Lung (tissue), 12 donors: ENCODE results near the gene ZNF280A. TPM values are rescaled to one million over a fixed set of nuclear protein-coding genes. Genes with fewer than 3 reads are reported as not detected.
"Not testable (repeated sequence)": the region's sequence is repeated elsewhere in the genome, so short reads cannot be mapped to it uniquely, and the experiment has no call there.

Source experiments
- ATAC-seq: fragments of 200-7000 bp; cut with Tn5 transposase; one replicate; pipeline ENCODE4 v1.9.1; 2020; ENCODE audit warnings: moderate number of reproducible peaks; ENCODE audit not compliant: insufficient read depth, low FRiP score
- DNase-seq, 3 donors: peaks; one replicate each; pipeline ENCODE4 v3.0.0-alpha.2; 2013 to 2017
- H3K27ac ChIP-seq, 2 donors: one replicate each; pipeline ENCODE4 v1.5.1; 2013; ENCODE audit warnings: mild to moderate bottlenecking in 2 of 2, moderate library complexity in 2 of 2, control low read depth in 1 of 2, inconsistent platforms in 1 of 2, low read depth in 1 of 2, low read length in 1 of 2
- H3K27me3 ChIP-seq, 3 donors: one replicate each; pipeline ENCODE4 v1.5.1; 2013; ENCODE audit warnings: low read length in 2 of 3; ENCODE audit not compliant: control insufficient read depth in 3 of 3, insufficient read depth in 3 of 3
- H3K36me3 ChIP-seq, 4 donors: one replicate each; pipeline ENCODE4 v1.5.1; 2013; ENCODE audit warnings: low read length in 4 of 4, mild to moderate bottlenecking in 1 of 4, moderate library complexity in 1 of 4; ENCODE audit not compliant: control insufficient read depth in 4 of 4, insufficient read depth in 4 of 4
- H3K4me1 ChIP-seq, 5 donors: one replicate each; pipeline ENCODE4 v1.5.1; 2013; ENCODE audit warnings: low read length in 5 of 5, mild to moderate bottlenecking in 2 of 5, moderate library complexity in 1 of 5; ENCODE audit not compliant: control insufficient read depth in 5 of 5, insufficient read depth in 5 of 5
- H3K4me3 ChIP-seq: one replicate; pipeline ENCODE4 v1.5.1; 2013; ENCODE audit warnings: mild to moderate bottlenecking, control low read depth, moderate library complexity
- H3K9ac ChIP-seq, 2 donors: one replicate each; pipeline ENCODE4 v1.5.1; 2013; ENCODE audit warnings: low read length in 2 of 2, control low read depth in 1 of 2; ENCODE audit not compliant: insufficient read depth in 1 of 2
- H3K9me3 ChIP-seq, 4 donors: one replicate each; pipeline ENCODE4 v1.5.1; 2013; ENCODE audit warnings: low read length in 3 of 4, mild to moderate bottlenecking in 1 of 4, moderate library complexity in 1 of 4; ENCODE audit not compliant: control insufficient read depth in 4 of 4, insufficient read depth in 3 of 4
- WGBS, 2 donors: extraction: QIAGEN DNeasy Blood & Tissue Kit; methylation state at CpG; one replicate each; pipeline ENCODE4 v1.1.7; 2013; 5-methylcytosine and 5-hydroxymethylcytosine counted together
- polyA plus RNA-seq, 2 donors: library from polyadenylated mRNA; stranded (reverse); fragments of 200-250 nt; gene quantifications; one replicate each; pipeline ENCODE4 v1.2.1, GENCODE V29; 2013
- total RNA-seq, 2 donors: library from RNA; depleted of rRNA in 1 of 2; stranded (reverse); fragments of >200 nt in 1 of 2; gene quantifications; one replicate each; pipeline ENCODE4 v1.2.1, GENCODE V29; 2014 to 2021
- TF ChIP-seq, protein P1 (sequence below): IDR thresholded peaks from 2 replicates; pipeline ENCODE4 v1.5.1; 2012; ENCODE audit warnings: mild to moderate bottlenecking; ENCODE audit errors: control extremely low read depth, extremely low read depth
- donor health status: control.
- donor health status: control.
- donor health status: Bipolar disorder and iron deficiency.
- donor health status: healthy.
- donor health status: DM: yes; HTN: yes; CAD: no.

Gene ZNF280A
- total and polyA plus RNA-seq, 4 donors = not detected

DNA sequence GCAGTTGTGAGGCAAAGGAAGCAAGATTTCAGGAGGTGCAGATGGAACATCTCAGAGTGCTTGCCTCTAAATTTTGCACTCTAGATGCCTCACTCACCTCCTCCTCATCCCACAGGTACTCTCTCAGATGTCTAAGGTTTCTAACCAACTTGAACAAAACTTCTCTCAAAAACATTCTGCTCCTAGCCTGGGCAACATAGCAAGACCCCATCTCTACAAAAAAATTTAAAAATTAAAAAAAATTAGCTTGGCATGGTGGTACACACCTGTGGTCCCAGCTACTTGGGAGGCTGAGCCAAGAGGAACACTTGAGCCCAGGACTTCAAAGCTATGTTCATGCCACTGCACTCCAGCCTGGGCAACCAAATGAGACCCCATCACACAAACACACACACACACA is 4.2 kb downstream of the ZNF280A start:
- Histone ChIP-seq H3K36me3 (no peaks in the 10 kb centered on the region), H3K27me3 (peaks cover 0 to 7% (median 0%) of the 10 kb centered on the region in 3 donors), H3K9me3 (no peaks in the 10 kb centered on the region), H3K9ac (no peak overlapping the region), H3K27ac (no peak overlapping the region), H3K4me1 (no peaks in the 10 kb centered on the region), H3K4me3 (no peak overlapping the region)
- TF ChIP-seq, protein P1, sequence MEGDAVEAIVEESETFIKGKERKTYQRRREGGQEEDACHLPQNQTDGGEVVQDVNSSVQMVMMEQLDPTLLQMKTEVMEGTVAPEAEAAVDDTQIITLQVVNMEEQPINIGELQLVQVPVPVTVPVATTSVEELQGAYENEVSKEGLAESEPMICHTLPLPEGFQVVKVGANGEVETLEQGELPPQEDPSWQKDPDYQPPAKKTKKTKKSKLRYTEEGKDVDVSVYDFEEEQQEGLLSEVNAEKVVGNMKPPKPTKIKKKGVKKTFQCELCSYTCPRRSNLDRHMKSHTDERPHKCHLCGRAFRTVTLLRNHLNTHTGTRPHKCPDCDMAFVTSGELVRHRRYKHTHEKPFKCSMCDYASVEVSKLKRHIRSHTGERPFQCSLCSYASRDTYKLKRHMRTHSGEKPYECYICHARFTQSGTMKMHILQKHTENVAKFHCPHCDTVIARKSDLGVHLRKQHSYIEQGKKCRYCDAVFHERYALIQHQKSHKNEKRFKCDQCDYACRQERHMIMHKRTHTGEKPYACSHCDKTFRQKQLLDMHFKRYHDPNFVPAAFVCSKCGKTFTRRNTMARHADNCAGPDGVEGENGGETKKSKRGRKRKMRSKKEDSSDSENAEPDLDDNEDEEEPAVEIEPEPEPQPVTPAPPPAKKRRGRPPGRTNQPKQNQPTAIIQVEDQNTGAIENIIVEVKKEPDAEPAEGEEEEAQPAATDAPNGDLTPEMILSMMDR = no peak
- DNase-seq = no peak
- no peak for ATAC-seq

DNA sequence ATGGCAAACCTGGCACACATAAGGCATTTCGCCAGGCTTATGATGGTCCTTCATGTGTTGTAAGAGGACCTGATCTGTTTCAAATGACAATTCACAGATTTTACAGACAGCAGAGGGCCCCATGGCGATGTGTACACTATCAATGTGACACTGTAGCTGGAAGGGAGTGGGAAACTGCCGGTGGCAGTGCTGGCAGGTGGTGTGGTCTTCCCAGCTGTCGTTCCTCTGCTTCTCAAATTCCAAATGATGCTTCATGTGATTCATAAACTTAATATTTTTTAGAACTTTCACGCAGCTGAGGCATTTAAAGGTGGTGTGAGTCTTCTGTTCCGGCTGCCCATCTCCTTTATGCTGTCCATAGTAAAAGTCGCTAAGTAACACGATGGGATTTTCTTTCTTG is 5.6 kb downstream of the ZNF280A start:
- not testable (repeated sequence) for H3K27me3 ChIP-seq, ATAC-seq, H3K27ac ChIP-seq, H3K9me3 ChIP-seq, H3K4me3 ChIP-seq, H3K9ac ChIP-seq, H3K4me1 ChIP-seq, H3K36me3 ChIP-seq, DNase-seq
- WGBS, 2 donors = 54 to 82% methylated on average over 8 of the region's 8 CpGs

DNA sequence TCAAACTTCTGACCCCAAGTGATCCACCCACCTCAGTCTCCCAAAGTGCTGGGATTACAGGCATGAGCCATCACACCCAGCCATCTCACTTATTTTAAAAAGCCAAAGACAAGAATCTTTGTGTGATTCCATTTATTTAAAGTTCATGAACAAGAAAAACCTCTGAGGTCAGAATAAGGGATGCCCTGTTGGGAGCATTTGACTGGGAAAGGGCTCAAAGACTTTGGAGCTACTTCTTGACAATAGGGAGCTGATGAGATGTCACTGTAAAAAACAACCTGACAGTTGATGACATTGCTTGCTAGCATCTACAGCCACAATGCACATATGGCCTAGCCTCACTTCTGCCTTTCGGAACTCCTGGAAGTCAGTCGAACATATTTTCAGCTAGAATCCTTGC is 6.5 kb downstream of the ZNF280A start:
- DNase-seq (no peak), ATAC-seq (no peak)
- H3K36me3 ChIP-seq = no peaks in the 10 kb centered on the region
- TF ChIP-seq, protein P1 = no peak
- no peak overlapping the region for H3K9ac ChIP-seq
- no peaks in the 10 kb centered on the region for H3K4me1 ChIP-seq
- H3K27ac ChIP-seq = no peak overlapping the region
- peaks cover 0 to 7% (median 0%) of the 10 kb centered on the region in 3 donors for H3K27me3 ChIP-seq
- peaks cover 0 to 8% (median 3%) of the 10 kb centered on the region in 4 donors for H3K9me3 ChIP-seq
- no peak overlapping the region for H3K4me3 ChIP-seq
- 94 to 95% methylated on average over 2 of the region's 2 CpGs for WGBS, 2 donors

DNA sequence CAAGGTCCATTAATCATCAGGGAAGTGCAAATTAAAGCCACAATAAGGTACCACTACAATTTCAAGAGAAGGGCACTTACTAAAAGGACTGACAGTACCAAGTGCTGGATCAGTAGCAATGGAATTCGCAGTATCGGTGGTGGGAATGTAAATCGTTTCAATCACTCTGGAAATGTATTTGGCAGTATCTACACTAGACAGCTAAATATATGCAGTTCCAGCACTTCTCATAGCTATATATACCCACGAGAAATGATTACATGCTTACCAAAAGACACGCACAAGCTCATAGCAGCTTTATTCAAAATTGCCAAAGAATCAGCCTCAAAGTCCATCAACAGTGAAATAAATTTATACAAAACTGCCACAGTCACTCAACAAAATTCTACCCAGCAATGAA is 7.1 kb downstream of the ZNF280A start:
- Histone ChIP-seq H3K4me1 (peaks cover 0 to 4% (median 0%) of the 10 kb centered on the region in 5 donors), H3K36me3 (no peaks in the 10 kb centered on the region), H3K27me3 (peaks cover 0 to 7% (median 0%) of the 10 kb centered on the region in 3 donors), H3K27ac (no peak overlapping the region), H3K4me3 (no peak overlapping the region), H3K9ac (no peak overlapping the region), H3K9me3 (peaks cover 0 to 9% (median 3%) of the 10 kb centered on the region in 4 donors)
- WGBS, 2 donors = 78 to 86% methylated on average over 5 of the region's 5 CpGs
- DNase-seq (no peak), ATAC-seq (no peak)
- TF ChIP-seq, protein P1 = no peak

DNA sequence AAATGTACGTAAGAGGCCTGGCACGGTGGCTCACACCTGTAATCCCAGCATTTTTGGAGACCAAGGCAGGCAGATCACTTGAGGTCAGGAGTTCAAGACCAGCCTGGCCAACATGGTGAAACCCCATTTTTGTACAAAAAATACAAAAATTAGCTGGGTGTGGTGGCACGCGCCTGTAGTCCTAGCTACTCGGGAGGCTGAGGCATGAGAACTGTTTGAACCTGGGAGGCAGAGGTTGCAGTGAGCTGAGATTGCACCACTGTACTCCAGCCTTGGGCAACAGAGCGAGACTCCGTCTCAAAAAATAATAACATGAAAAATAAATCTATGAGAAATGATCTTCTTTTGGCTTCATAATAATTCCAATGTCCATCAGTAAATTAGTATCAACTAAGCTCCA is 9.2 kb downstream of the ZNF280A start:
- H3K36me3 ChIP-seq, H3K4me1 ChIP-seq, ATAC-seq, DNase-seq, H3K27ac ChIP-seq, H3K4me3 ChIP-seq, H3K27me3 ChIP-seq, H3K9ac ChIP-seq: not testable (repeated sequence)
- peaks cover 0 to 12% (median 3%) of the 10 kb centered on the region in 4 donors for H3K9me3 ChIP-seq
- WGBS, 2 donors = 95 to 97% methylated on average over 7 of the region's 7 CpGs

DNA sequence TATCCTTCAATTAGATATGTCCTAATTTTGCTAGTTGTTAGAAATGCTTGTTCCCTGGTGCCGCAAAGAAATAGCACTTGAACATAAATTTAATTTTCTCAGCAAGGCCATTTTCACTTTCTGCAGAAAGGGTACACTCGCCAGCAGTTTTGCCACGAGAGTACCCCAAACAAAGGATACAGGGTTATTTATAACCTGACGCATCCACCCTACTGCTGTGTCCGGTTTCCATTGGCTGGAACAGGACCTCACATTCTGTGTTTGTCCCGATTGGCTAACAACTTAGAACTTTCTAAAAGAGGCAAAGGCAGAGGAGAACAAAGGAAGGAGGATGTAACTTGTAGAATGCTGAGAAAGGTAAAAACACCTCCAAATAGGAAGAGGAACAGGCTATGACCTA is 10.2 kb downstream of the ZNF280A start:
- not testable (repeated sequence) for H3K27ac ChIP-seq, H3K36me3 ChIP-seq, ATAC-seq, DNase-seq, H3K27me3 ChIP-seq, H3K4me3 ChIP-seq, H3K4me1 ChIP-seq, H3K9ac ChIP-seq
- peaks cover 0 to 12% (median 3%) of the 10 kb centered on the region in 4 donors for H3K9me3 ChIP-seq
- 94 to 95% methylated on average over 6 of the region's 6 CpGs for whole genome bisulfite sequencing, 2 donors
